GM12878 (cell line): ENCODE results near the gene ULK4. TPM values are rescaled to one million over a fixed set of nuclear protein-coding genes. Genes with fewer than 3 reads are reported as not detected.

ENCODE experiments used
- CBFB ChIP-seq: IDR thresholded peaks from 2 replicates; pipeline ENCODE4 v1.6.1; 2016; ENCODE audit warnings: antibody characterized with exemption, low read depth
- CHD1 ChIP-seq: IDR thresholded peaks from 2 replicates; pipeline ENCODE4 v1.6.1; 2012; ENCODE audit warnings: low read depth, low read length, improper control_type of control experiment
- EGR1 ChIP-seq, 2 experiments: IDR thresholded peaks; 1 replicate in 1 of 2; 2 replicates in 1 of 2; pipeline ENCODE4 v1.6.1; 2011 to 2012; ENCODE audit warnings: low read depth in 2 of 2, low read length in 2 of 2, borderline replicate concordance in 1 of 2, mild to moderate bottlenecking in 1 of 2, moderate library complexity in 1 of 2
- MEF2A ChIP-seq: IDR thresholded peaks from 2 replicates; pipeline ENCODE4 v1.6.1; 2011; ENCODE audit warnings: low read depth, mild to moderate bottlenecking, low read length, moderate library complexity; ENCODE audit not compliant: insufficient read depth
- NBN ChIP-seq: fragments of 450-650 bp; IDR thresholded peaks from 2 replicates; pipeline ENCODE4 v1.6.1; 2016
- SUZ12 ChIP-seq: fragments of 200-600 bp; sonication (generic); IDR thresholded peaks from one replicate; pipeline ENCODE4 v1.6.1; 2018; ENCODE audit warnings: antibody characterized with exemption, mild to moderate bottlenecking; ENCODE audit not compliant: unreplicated experiment
- polyA plus RNA-seq, 11 experiments: library from polyadenylated mRNA; depleted of rRNA in 4 of 11; unstranded in 6 of 11; stranded (reverse) in 5 of 11; fragments of >200 nt; fragmentation: Nextera tagmentation in 4 of 11; fragmentation: Illumina TruSeq in 1 of 11; extraction: Ambion mirVana in 4 of 11; extraction: Trizol in 1 of 11; gene quantifications; 1 replicate in 1 of 11; 2 replicates in 10 of 11; pipeline versions ENCODE4 v1.2.1 to v1.2.3, GENCODE V29; 2011 to 2016; ENCODE audit warnings: inconsistent platforms in 2 of 11, missing spikeins in 2 of 11, low read depth in 1 of 11
- total RNA-seq, 4 experiments: library from RNA; depleted of rRNA in 3 of 4; stranded (reverse); fragments of >200 nt in 3 of 4; fragmentation: Illumina TruSeq in 1 of 4; extraction: Trizol in 1 of 4; gene quantifications; 2 replicates each; pipeline versions ENCODE4 v1.2.1 to v1.2.3, GENCODE V29; 2013 to 2021
- TF ChIP-seq, protein P1 (sequence below): fragments of 450-650 bp; IDR thresholded peaks from 2 replicates; pipeline ENCODE4 v1.6.1; 2018; ENCODE audit warnings: borderline replicate concordance, mild to moderate bottlenecking; ENCODE audit not compliant: partially characterized antibody
- TF ChIP-seq, protein P2 (sequence below): fragments of 450-650 bp; IDR thresholded peaks from 2 replicates; pipeline ENCODE4 v1.6.1; 2018; ENCODE audit warnings: mild to moderate bottlenecking, low read depth, moderate library complexity; ENCODE audit not compliant: partially characterized antibody

Gene ULK4
- total and polyA plus RNA-seq, 10 of the 15 experiments (the other 5 are each of a cell fraction or from before 2014, with no cell fraction given), result 3.5 to 7.6 (median 6.3) TPM

DNA sequence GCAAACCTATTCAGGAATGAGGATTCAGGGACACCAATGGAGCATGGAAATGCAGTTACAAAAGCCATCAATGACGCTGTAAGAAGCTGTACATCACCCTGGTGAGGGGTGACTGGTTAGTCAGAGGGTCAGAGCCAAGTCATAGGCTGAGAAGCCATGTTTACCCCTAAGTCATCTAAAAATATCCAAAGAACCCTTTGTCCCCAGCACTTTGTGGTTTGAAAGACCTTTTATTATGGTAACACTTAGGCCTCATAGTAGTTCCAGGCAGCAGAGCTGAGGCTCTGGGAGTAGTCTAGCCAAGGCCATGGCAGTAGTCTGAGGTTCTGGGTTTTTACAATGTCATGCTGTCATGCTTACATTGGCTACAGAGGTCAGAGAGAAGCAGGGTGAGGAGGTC lies 631.4 kb downstream of the ULK4 start (continued):
- TF ChIP-seq, protein P1, sequence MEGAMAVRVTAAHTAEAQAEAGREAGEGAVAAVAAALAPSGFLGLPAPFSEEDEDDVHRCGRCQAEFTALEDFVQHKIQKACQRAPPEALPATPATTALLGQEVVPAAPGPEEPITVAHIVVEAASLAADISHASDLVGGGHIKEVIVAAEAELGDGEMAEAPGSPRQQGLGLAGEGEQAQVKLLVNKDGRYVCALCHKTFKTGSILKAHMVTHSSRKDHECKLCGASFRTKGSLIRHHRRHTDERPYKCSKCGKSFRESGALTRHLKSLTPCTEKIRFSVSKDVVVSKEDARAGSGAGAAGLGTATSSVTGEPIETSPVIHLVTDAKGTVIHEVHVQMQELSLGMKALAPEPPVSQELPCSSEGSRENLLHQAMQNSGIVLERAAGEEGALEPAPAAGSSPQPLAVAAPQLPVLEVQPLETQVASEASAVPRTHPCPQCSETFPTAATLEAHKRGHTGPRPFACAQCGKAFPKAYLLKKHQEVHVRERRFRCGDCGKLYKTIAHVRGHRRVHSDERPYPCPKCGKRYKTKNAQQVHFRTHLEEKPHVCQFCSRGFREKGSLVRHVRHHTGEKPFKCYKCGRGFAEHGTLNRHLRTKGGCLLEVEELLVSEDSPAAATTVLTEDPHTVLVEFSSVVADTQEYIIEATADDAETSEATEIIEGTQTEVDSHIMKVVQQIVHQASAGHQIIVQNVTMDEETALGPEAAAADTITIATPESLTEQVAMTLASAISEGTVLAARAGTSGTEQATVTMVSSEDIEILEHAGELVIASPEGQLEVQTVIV, result no peak
- TF ChIP-seq, protein P2, sequence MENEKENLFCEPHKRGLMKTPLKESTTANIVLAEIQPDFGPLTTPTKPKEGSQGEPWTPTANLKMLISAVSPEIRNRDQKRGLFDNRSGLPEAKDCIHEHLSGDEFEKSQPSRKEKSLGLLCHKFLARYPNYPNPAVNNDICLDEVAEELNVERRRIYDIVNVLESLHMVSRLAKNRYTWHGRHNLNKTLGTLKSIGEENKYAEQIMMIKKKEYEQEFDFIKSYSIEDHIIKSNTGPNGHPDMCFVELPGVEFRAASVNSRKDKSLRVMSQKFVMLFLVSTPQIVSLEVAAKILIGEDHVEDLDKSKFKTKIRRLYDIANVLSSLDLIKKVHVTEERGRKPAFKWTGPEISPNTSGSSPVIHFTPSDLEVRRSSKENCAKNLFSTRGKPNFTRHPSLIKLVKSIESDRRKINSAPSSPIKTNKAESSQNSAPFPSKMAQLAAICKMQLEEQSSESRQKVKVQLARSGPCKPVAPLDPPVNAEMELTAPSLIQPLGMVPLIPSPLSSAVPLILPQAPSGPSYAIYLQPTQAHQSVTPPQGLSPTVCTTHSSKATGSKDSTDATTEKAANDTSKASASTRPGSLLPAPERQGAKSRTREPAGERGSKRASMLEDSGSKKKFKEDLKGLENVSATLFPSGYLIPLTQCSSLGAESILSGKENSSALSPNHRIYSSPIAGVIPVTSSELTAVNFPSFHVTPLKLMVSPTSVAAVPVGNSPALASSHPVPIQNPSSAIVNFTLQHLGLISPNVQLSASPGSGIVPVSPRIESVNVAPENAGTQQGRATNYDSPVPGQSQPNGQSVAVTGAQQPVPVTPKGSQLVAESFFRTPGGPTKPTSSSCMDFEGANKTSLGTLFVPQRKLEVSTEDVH, result no peak
- TF ChIP-seq CHD1 (no peak), NBN (no peak), CBFB (no peak), EGR1 (IDR thresholded peaks at IDR 0.05; ENCODE audit: borderline replicate concordance in 1 of 2, low read depth in 2 of 2, low read length in 2 of 2) (no peak), SUZ12 (no peak), MEF2A (no peak)
- TF ChIP-seq, all 136 proteins: peak for 0
